HG02884 (cell line): ENCODE results near the gene PPP1R12C.
"Not testable (repeated sequence)": the region's sequence is repeated elsewhere in the genome, so short reads cannot be mapped to it uniquely, and the experiment has no call there.

Experiments used
- ATAC-seq: cut with Tn5 transposase; IDR thresholded peaks from one replicate; pipeline ENCODE4 v1.9.1; 2021; ENCODE audit warnings: mild to moderate bottlenecking, moderate library complexity; ENCODE audit not compliant: unreplicated experiment

PPP1R12C gene

DNA sequence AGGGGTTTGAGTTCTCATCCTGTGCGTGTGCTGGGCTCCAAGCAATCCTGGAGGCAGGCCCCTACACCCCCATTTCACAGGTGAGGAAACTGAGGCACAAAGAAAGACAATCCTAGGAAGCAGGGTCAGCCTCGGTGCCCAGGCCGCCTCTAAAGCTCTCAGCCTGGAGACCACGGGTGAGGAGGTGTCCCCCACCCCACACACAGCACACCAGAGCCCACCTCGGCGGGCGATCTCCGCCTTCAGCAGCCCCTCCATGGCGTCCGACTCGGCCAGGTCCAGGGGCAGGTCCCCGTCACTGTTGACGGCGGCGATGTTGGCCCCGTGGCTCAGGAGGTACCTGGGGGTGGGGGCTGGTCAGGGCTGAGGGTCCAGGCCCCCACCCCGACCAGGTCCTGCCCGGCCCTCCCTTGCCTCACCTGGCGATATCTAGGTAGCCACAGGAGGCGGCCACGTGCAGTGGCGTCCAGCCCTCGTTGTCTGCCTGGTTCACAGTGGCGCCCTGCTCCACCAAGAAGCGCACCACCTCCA is 5.1 kb downstream of the PPP1R12C start:
- no peak for ATAC-seq

GRCh38 chr19:55111238-55111831 is 6.1 kb downstream of the PPP1R12C start:
- no peak for ATAC-seq

DNA sequence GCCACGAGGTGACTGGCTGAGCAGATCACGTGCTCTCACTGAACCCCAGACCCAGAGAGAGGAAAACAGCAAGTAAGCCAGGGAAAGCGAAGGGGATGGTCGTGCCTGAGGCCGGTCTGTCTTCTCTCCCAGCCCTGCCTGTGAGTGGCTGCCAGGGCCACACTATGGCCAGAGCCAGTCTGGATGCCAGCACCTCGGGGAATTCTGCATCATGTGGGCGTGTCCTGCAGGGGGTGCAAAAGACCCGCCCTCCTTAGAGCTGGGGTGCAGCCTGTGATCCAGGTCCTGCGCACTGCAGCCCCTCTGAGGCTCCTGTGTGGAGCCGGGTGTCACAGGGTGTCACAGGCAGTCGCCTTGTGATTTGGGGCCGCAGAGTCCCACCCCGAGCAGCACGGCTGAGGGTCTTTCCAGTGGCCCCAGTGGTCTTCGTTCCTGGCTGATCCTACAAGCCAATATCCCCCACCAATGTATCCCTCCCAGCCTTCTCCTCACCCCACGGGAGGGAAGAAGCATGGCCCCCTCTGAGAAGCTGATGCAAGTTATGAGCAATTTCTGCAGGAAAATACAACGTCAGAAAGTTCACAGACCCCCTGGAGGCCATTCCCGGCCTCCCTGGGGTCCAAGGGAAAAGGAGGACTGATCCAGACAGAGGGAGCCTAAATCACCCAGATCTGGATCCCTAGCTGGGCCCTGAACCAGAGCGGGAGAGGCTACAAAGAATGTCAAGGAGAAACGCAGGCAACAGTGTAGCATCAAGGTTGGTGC is 7.7 kb downstream of the PPP1R12C start:
- no peak for ATAC-seq

GRCh38 chr19:55107252-55107651 is 10.2 kb downstream of the PPP1R12C start:
- ATAC-seq, result not testable (repeated sequence)

DNA sequence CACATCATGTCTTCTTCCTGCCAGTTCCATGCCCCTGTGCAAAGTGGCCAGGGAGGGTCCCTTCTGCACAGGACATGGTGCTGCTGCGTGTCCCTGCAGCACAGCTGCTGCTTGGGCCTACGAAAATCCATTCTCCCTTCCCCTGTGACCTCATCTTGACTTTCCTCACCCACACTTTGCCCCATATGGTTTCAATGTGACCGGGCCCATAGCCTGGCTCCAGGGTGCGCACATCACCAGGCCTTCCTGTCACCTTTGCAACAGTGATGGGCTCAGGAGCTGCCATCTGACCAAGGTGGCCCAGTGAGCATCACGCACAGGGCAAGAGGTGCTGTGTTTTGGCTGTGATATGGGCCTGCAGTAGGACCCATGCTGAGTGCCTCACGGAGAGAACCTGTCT is 10.8 kb downstream of the PPP1R12C start:
- ATAC-seq, result no peak

DNA sequence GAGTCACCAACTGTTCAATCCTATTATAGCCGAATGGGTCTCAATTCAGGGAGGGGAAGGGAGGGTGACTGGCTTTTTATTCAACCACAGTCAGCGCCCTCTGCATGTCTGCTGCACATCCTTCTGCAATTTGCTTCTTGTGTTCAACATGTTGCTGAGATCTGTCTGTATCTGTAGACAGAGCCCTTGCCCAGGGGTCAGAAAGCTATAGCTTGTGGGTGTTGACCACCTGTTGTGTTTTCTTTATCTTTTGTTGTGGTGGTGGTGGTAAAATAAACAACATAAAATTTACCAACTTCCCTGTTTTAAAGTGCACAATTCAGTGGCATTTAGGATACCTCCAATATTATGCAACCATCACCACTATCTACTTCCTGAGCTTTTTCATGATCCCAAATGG is 12.2 kb downstream of the PPP1R12C start:
- no peak for ATAC-seq

DNA sequence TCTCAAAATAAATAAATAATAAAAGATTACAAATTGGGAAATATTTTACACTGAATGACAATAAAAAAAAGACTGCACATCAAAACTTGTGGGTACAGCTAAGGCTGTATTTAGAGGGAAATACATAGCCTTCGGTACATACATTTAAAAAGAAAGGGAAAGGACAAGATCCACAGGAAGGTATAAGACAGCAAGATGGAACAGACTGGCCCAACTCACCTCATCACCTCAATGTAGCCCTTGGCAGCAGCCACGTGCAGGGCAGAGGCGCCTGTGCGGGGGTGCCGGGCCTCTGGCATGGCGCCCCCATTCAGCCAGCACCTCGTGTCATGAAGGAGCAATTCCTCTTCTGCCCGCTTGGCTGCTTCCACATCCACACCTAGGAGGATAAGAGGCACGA is 14.2 kb downstream of the PPP1R12C start:
- ATAC-seq, result no peak

DNA sequence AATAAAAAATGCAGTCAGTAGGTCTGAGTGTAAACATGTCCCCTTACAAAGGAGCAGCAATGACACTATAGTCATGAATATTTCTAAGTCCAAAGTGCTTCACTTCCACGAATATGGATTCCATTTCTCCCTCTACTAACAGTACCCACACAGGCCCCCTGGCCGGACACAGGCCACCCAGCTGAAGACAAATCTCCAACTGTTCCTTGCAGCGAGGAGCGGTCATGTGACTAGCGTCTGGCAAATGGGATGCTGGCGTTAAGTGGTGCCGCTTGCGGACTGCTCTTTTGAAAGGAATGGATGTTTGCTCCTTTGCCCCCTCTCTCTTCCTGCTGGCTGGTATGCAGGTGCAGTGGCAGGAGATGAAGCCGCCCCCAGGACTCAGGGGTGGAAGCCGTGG is 16.2 kb downstream of the PPP1R12C start:
- ATAC-seq, result no peak

- no peak for ATAC-seq
Observed at GRCh38 chr19:55099557-55100506, 17.6 kb downstream of the PPP1R12C start.

DNA sequence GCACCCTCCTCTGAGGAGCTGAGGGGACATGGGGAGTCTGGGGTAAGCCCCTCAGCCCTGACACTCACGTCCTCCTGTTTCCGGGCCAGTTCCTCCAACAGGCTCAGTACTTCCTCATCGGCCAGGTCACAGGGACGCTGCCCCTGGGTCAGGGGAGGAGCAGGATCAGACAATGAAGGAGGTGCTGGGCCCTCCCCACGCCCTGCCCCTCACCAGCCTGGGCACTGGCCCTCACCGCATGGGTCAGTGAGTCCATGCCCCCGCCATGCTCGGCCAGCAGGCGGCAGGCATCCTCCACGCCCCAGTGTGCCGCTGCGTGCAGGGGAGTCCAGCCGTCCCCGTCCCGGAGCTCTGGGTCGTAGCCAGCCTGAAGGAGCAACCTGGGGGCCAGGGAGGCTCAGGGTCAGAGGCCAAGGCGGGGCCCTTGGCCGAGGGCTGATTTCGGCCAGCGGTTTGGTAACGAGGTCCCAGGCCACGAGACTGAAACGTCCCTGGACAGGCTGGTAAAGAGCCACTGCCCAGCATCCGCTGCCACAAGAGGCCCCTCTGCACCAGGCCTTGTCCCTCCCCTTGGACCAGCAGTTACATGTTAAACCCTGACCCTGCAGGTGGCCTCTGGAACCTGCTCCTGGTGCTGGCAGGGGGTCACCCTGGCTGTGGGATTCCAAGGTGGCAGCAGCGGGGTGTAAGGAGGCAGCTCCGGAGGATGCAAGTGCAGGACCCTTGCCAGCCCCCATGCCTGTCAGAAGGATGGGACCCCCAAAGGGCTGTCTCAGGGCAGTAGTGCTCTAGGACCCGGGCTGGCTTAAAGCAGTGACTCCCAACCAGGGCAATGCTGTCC is 18.5 kb downstream of the PPP1R12C start:
- no peak for ATAC-seq

- ATAC-seq, result no peak
Observed at GRCh38 chr19:55097864-55098715, 19.3 kb downstream of the PPP1R12C start.

DNA sequence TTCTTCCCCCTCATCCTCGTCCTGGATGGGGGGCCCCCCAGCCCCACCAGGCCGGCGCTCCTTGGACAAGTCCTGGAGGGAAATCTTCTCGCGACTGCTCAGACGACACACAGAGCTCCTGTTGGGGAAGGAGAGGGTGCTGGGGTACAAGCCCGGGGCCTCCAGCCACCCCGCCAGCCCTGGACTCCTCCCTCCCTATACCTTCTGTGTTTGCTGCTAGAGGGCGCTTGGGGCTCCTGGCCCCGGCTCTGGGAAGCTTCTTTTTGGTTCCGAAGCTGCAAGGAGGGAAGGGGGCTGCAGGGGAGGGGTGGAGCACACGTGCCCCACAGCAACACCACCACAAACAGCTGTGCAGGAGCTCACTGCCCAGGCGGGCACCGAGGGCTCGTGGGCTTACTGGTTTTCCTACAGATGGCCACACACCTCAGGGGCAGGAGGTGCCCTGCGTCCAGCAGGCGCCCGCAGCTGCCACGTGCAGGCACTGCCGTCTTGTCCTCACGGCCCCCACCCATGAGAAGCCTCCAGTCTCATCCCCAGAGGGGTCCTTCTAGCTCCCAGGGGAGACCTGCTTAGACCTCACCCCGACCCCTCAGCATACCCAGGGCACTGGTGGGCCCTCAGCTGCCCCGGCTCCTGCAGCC is 21.3 kb downstream of the PPP1R12C start:
- ATAC-seq, result no peak

DNA sequence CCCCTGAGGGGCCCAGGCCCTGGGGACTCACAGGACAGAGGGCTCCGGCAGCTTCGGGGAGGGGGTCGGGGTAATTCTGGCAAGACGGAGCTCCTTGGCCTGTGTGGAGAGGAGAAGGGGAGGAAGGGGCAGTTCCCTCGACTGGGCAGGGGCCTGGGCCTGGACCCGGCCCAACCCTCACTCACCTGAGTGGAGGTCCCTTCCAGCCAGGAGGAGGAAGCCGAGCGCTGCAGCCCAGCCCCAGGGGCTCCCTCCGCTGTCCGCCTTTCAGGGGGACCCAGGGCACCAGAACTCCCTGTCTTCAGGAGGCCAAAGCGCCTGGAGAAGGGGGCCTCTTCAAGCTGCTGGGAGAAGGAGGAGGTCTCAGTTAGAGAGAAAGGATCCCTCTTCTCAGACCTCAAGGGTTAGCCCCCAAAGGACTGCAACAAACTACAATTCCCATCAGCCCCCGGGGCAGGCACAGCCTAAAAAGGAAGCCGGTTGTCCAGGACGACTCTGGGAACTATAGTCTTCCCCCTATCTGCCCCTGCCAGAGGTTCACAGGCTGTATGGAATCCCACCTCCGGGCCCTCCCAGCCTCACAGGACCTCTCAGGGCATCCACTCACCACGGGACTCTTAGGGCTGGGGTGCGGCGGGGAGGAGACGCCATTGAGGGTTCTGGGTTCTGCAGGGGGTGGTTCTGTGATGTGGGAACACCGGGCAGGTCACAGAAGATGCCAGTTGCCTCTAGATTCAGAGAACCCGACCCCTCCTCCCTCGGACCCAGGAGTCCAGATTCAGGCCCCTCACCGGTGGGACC is 22.0 kb downstream of the PPP1R12C start:
- no peak for ATAC-seq

GRCh38 chr19:55094456-55095259 is 22.8 kb downstream of the PPP1R12C start:
- no peak for ATAC-seq

DNA sequence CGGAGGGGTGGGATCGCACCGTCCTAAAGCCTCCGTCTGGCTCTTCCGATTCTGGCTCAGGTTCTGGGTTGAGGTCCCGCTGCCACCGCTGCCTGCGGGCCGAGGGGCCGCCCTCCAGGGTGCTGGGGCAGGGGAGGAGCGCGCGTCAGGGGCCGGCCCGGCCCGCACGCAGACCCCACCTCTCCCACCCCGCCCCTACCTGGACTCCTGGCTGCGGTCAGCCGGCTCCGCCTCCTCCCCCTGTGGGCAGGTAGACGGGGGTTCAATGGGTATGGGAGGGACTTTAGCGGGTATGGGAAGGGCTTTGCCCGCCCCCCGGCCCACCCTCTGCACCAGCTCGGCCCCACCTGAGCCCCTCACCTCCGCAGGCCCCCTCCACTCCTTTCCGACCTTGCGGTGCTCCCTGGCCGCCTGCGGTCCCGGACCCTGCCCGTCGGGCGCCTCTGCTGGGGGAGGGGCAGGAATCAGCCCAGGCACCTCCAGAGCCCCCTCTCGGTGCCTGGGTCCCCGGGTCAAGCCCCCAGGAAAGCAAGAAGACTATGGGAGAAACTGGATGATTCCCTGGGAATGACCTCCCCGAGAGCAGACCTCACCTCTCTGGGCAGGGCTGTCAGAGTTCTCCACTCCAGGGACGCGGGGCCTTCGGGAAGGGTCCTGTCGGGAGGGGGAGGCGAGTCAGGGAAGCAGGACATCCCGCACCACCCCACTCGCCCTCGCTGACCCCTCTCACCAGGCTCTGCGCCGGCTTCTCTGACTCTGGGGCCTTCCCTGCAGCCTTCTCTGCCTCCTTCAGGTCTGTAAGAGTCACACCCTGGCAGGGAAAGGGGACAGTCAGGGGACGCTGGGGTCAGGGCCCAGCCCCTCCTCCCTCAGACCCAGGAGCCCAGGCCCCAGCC is 24.8 kb downstream of the PPP1R12C start:
- no peak for ATAC-seq

DNA sequence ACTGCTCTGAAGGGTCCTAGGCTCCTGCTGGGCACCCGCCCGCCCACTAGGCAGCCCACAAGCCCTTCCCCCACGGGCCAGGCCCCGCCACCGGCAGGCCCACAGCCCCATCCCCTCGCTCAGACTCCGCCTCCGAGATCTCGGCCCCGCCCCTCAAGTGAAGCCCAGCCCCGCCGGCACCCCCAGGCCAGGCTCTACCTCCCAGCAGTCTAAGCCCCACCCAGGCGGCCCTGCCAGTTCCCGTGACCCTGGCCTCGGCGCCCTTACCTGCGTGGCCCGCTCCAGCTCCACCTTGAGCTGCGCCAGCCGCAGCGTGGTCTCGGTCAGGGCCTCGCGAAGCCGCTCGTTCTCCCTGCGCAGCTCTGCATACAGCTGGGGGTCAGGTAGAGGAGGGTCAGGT is 25.5 kb downstream of the PPP1R12C start:
- ATAC-seq, result no peak
